ENCODE data around the gene RAD51B.

GRCh38 chr14:67908052-67908754 is 88.6 kb downstream of the RAD51B start:
- TF ChIP-seq CTCF (conservative IDR thresholded peaks at IDR 0.05 in 1 of 2, IDR thresholded peaks at IDR 0.05 in 1 of 2; ENCODE audit: low read depth in 1 of 2, low read length in 2 of 2) (no peak), EZH2 (IDR thresholded peaks at IDR 0.05; ENCODE audit: low read length, missing control alignments) (no peak)
